Upper lobe of left lung (tissue), 4 donors: ENCODE results near the gene BLVRB.

Experiments used
- POLR2AphosphoS5 ChIP-seq, 2 donors: sonication (generic); formaldehyde crosslinking; IDR thresholded peaks; one replicate each; pipeline ENCODE4 v1.5.1; 2017; ENCODE audit warnings: antibody characterized with exemption in 2 of 2
- TF ChIP-seq, protein P1 (sequence below), 6 experiments: fragments of 450-650 bp in 4 of 6; fragments of 200-600 bp in 2 of 6; sonication (generic) in 2 of 6; IDR thresholded peaks; one replicate each; pipeline ENCODE4 v1.5.1; 2016 to 2019; ENCODE audit warnings: antibody characterized with exemption in 6 of 6

DNA sequence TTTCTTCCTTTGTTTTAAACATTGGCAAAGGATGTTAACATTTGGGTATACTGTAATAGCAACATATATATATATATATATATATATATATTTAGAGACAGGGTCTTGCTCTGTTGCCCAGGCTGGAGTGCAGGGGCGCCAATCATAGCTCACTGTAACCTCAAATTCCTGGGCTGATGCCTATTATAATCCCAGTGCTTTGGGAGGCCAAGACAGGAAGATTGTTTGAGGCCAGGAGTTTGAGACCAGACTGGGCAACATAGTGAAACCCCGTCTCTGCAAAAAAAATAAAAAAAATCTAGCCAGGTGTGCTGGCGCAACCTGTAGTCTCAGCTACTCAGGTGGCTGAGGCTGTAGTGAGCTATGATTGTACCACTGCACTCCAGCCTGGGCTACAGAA, 5.4 kb downstream of the BLVRB start:
- TF ChIP-seq, protein P1, sequence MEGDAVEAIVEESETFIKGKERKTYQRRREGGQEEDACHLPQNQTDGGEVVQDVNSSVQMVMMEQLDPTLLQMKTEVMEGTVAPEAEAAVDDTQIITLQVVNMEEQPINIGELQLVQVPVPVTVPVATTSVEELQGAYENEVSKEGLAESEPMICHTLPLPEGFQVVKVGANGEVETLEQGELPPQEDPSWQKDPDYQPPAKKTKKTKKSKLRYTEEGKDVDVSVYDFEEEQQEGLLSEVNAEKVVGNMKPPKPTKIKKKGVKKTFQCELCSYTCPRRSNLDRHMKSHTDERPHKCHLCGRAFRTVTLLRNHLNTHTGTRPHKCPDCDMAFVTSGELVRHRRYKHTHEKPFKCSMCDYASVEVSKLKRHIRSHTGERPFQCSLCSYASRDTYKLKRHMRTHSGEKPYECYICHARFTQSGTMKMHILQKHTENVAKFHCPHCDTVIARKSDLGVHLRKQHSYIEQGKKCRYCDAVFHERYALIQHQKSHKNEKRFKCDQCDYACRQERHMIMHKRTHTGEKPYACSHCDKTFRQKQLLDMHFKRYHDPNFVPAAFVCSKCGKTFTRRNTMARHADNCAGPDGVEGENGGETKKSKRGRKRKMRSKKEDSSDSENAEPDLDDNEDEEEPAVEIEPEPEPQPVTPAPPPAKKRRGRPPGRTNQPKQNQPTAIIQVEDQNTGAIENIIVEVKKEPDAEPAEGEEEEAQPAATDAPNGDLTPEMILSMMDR (IDR thresholded peaks at IDR 0.05), result no peak
- TF ChIP-seq POLR2AphosphoS5 (IDR thresholded peaks at IDR 0.05), result no peak
